CMK (cell line): ENCODE results near the gene UGT1A6.
"Not testable (repeated sequence)": the region's sequence is repeated elsewhere in the genome, so short reads cannot be mapped to it uniquely, and the experiment has no call there.

Source experiments
- DNase-seq: peaks from one replicate; pipeline ENCODE4 v3.0.0-alpha.2; 2010; ENCODE audit warnings: low read depth

UGT1A6 gene

GRCh38 chr2:233692648-233693047 lies at the start of gene UGT1A6:
Gene UGT1A6 (plus strand): TSS chr2:233692890. CDS start chr2:233693005, 115 bp downstream.
- no peak for DNase-seq

DNA sequence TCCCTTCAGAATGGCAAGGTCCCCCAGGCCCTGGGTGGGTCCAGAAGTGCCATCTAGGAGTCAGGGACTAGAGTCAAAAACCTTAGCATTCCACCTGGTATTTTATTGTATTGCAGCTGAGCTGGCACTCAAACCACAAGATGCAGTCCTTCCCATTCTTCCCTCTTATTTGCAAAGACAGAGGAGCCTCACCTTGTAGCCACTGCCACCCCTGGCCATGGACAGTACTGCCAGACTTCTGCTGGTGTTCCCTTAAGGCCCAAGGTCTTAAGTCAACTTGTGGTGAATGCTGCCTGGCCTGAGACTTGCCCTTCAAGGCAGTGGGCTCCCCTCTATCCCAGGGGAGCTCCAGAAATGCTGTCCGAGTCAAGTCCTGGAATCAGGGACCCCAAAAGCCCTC lies 49.6 kb upstream of the UGT1A6 start:
- DNase-seq = peak; percentile 3

GRCh38 chr2:233646033-233646432 lies 46.7 kb upstream of the UGT1A6 start:
- not testable (repeated sequence) for DNase-seq

- DNase-seq = no peak
Measured at GRCh38 chr2:233650981-233651380, 41.7 kb upstream of the UGT1A6 start.

GRCh38 chr2:233651430-233651829 lies 41.3 kb upstream of the UGT1A6 start:
- no peak for DNase-seq

DNA sequence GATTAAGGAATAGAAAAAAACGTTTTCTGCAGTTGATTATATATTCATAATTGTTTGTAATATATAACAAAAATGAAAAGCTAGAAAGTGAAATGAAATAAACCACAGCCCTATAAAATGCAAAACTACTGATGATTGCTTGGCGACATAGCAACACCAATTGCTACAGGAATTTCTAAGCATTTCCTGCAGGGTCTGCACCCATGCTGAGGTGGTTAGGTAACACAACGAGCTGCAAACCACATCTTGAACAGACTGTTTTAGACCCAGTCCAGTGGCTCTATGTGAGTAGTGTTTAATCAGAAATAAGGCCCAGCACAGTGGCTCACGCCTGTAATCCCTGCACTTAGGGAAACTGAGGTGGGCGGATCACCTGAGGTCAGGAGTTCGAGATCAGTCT lies 38.2 kb upstream of the UGT1A6 start:
- no peak for DNase-seq

GRCh38 chr2:233655043-233655442 lies 37.6 kb upstream of the UGT1A6 start:
- DNase-seq = no peak

DNA sequence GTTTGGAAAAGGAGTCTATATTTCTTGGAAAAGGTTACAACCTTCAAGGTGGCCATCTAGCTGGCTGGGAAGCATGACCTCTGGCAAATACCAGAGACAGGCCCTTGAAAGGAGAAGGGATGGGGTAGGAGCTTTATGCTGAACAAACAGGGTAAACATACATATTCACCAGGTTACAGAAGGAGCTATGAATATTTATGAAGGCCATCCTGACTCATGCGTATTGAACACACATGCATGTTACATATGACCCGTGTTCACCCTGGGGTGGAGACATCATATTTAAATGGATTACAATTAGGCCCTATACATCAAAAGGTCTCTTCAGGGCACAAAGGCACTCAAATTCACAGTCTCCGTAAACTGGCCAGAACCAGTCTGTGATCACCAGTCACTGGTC lies 36.7 kb upstream of the UGT1A6 start:
- DNase-seq = not testable (repeated sequence)

GRCh38 chr2:233656443-233656842 lies 36.2 kb upstream of the UGT1A6 start:
- no peak for DNase-seq

DNA sequence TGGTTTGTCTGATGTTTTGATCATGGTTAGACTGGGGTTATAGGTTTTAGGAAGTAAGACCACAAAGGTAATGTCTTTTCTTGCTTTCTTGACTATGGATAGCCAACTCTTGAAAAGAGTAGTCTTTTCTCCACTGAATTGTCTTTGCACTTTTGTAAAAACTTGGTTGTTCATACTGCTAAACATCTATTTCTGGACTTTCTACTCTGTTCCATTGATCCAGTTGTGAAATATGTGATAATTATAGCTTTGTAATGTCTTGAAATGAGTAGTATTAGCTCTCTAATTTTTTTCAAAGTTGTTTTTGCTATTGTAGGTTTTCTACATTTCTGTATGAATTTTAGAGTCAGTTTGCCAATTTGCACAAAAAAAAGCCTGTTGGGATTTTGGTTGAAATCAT lies 34.1 kb upstream of the UGT1A6 start:
- no peak for DNase-seq

DNA sequence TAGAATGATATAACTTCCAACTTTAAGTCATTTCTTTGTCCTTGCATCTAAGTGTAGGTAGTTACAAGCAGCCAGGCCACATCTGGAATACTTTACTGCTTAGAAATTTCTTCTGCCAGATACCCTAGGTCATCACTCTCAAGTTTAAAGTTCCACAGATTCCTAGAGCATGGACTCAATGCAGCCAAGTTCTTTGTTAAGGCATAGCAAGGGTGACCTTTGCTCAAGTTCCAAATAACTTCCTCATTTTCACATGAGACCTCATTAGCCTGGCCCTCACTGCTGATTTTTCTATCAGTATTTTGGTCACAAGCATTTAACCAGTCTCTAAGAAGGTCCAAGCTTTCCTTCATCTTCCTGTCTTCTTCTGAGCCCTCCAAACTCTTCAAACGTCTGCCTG lies 28.8 kb upstream of the UGT1A6 start:
- no peak for DNase-seq

DNA sequence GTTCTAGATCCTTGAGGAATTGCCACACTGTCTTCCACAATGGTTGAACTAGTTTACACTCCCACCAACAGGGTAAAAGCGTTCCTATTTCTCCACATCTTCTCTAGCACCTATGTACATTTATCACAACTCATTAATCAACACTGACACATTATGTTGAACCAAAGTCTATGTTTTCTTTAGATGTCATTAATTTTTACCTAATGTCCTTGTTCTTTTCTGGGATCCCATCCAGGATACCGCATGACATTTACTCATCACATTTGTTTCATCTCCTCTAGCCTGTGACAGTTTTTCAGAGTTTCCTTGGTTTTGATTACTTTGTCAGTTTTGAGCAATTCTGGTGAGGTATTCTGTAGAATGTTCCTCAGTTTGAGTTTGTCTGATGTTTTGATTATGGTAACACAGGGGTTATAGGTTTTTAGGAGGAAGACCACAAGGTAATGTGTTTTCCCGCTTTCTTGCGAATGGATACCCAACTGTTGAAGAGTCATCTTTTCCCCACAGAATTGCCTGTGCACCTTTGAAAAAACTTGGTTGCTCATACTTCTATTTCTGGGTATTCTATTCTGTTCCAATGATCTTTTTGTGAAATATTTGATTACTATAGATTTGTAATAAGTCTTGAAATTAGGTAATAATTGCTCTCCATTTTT lies 24.0 kb upstream of the UGT1A6 start:
- no peak for DNase-seq

DNA sequence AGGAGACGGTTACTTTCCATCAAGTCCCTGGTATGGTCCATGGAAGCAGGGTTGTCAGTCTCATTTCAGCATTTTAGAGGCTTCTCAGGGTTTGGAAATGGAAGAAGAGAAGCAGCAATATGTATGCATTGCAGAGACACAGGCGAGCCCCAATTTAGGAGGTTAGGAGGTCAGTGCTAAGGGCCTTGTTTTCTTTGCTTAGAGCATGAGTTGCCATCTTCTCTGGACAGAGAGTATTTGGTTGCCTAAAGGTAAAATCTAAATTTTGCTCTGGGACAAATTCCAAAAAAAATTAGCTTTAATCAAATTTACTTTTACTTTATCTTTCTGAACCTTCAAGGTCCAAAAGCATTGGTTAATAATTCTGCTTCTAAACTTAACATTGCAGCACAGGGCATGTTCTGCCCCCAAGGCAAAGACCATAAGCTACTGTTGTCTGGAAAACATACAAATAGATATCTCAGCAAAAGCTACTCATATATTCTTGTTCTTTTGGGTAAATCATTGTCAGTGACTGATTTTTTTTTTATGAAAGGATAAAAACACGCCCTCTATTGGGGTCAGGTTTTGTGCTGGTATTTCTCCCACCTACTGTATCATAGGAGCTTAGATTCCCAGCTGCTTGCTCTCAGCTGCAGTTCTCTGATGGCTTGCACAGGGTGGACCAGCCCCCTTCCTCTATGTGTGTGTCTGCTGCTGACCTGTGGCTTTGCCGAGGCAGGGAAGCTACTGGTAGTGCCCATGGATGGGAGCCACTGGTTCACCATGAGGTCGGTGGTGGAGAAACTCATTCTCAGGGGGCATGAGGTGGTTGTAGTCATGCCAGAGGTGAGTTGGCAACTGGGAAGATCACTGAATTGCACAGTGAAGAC lies 21.2 kb upstream of the UGT1A6 start, which contains the start of gene UGT1A9:
UGT1A9 (plus strand) TSS at position 609 of the 872 bp plus-strand sequence; CDS start at position 646, 37 bp downstream.
- DNase-seq = no peak

- DNase-seq = no peak
Measured at GRCh38 chr2:233672886-233673285, 19.8 kb upstream of the UGT1A6 start.

DNA sequence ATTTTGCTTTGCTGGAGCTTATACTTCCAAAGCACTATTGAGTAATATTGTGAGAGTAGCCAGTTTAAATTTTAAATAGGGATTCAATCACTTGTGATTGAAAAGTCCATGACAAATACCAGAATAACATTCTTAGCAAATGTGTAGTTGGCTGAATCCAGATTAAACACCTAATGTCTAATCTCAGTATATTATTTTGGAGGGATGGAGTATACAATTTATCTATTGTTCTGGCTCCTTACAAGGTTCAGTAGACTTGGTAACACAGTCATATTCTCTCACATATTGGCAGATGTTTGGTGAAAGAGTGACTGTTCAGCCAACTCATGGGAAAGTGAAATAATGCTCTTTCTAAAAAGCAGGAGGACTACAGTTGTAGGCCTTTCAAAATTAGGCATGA lies 18.8 kb upstream of the UGT1A6 start:
- DNase-seq = no peak

- DNase-seq = no peak
Measured at GRCh38 chr2:233674314-233674713, 18.4 kb upstream of the UGT1A6 start.

DNA sequence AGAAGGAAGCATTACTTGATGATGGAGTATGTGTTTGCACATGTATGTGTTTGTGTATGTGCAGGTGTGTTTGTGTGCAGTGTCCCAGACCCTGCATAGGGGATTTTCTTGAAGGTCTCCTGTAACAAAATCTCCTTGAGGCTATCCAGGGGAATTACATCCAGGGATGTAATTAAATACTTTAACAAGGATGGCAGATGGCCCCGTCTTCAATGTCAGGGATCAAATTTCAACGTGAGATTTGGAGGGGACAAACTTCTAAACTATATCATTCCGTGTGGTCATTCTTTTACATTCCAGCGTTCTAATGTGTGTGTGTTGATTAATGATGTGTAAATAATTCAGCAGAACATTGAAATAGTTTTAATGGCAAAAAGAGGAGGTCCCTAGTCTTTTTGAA lies 17.7 kb upstream of the UGT1A6 start:
- no peak for DNase-seq

DNA sequence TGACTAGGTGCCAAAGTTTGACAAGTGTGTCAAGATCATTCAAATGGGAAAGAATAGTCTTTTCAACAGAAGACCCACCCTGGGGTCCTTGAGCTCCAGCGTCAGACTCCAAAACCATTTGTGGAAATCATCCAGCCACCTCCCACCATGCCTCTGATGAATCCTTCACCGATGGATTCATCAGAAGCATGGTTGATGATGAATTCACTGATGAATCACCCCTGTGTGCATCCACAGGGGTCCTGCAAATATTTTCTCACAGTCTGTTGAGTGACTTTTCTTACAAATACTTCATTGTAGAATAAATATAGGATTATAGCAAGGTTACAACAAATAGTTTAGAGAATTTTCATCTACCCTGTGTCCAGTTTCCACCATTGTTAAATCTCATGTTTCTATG lies 16.6 kb upstream of the UGT1A6 start:
- no peak for DNase-seq

GRCh38 chr2:233679196-233679595 lies 13.5 kb upstream of the UGT1A6 start:
- no peak for DNase-seq

DNA sequence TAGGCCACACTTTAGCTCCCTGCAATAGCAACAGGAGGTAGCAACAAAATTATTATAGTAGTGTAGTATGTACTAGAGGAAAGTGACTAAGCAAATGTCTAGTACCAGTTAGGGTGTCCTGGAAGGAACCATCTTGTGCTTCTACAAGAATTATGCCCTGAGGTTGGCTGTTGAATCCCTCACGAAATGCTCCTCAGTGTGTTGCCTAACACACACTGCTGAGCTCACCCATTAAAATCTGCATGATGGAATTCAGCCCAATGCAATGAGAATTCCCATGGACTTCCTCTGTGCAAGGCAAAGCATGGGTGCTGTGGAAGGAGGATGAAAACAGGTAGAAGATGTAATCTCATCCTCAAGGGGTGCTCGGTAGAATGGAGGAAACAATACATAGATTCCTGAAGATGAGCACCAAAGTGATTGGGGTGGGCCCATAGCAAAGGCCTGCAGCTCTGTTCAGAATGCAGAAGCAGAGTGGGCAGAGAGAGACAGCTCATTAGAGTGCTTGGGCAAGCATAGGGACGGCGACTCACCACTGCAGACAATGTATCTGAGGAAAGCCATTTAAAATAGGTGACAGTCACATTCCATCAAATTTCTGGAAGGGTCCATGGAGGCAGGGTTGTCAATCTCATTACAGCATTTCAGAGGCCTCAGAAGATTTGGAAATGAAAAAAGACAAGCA lies 12.2 kb upstream of the UGT1A6 start:
- DNase-seq = no peak

- no peak for DNase-seq
Measured at GRCh38 chr2:233681521-233682099, 11.1 kb upstream of the UGT1A6 start, which contains the start of gene UGT1A7. Gene UGT1A7 (plus strand): TSS chr2:233681901. CDS start chr2:233681938, 37 bp downstream.

- DNase-seq = no peak
Measured at GRCh38 chr2:233684640-233685039, 8.1 kb upstream of the UGT1A6 start.
